Neural crest cell (in vitro differentiated cells): Measurements from ENCODE around the gene PLIN4. TPM values are rescaled to one million over a fixed set of nuclear protein-coding genes. Genes with fewer than 3 reads are reported as not detected.

Source experiments
- DNase-seq: peaks from one replicate; pipeline ENCODE4 v3.0.0; 2021; ENCODE audit warnings: low read depth, mixed read lengths, low spot score
- H3K27ac Mint-ChIP-seq: one replicate; pipeline ENCODE4 v1.8.0; 2021; ENCODE audit warnings: mild to moderate bottlenecking, mixed read lengths; ENCODE audit not compliant: unreplicated experiment
- H3K27me3 Mint-ChIP-seq: 2 replicates; pipeline ENCODE4 v1.8.0; 2021; ENCODE audit warnings: low read depth, mild to moderate bottlenecking, mixed read lengths
- H3K36me3 Mint-ChIP-seq: 2 replicates; pipeline ENCODE4 v1.8.0; 2021; ENCODE audit warnings: low read depth, mild to moderate bottlenecking, mixed read lengths
- H3K4me1 Mint-ChIP-seq: 2 replicates; pipeline ENCODE4 v1.8.0; 2021; ENCODE audit warnings: mixed read lengths
- H3K4me3 Mint-ChIP-seq: one replicate; pipeline ENCODE4 v1.8.0; 2021; ENCODE audit warnings: mild to moderate bottlenecking, mixed read lengths
- H3K9me3 Mint-ChIP-seq: 2 replicates; pipeline ENCODE4 v1.8.0; 2021; ENCODE audit warnings: mixed read lengths
- CTCF ChIP-seq: fragments of 200-600 bp; sonication (generic); conservative IDR thresholded peaks from 2 replicates; pipeline ENCODE4 v1.5.0; 2021; ENCODE audit warnings: antibody characterized with exemption, mild to moderate bottlenecking
- total RNA-seq: library from RNA; stranded (reverse); gene quantifications from 2 replicates; pipeline ENCODE4 v1.2.1, GENCODE V29; 2021

Gene PLIN4
- total RNA-seq, 1 donor from 2014 or later, result 0.47 TPM

- no peaks in the 10 kb centered on the region for H3K9me3 Mint-ChIP-seq
- no peak for DNase-seq
- H3K27ac Mint-ChIP-seq, result no peak overlapping the region
- no peak overlapping the region for H3K4me3 Mint-ChIP-seq
- no peak for TF ChIP-seq CTCF
- peaks cover 10% of the 10 kb centered on the region for H3K4me1 Mint-ChIP-seq
- H3K27me3 Mint-ChIP-seq, result no peaks in the 10 kb centered on the region
- H3K36me3 Mint-ChIP-seq, result no peaks in the 10 kb centered on the region
Measured at GRCh38 chr19:4538601-4538954, 20.3 kb upstream of the PLIN4 start.

- Mint-ChIP-seq H3K4me1 (peaks cover 10% of the 10 kb centered on the region), H3K4me3 (no peak overlapping the region), H3K27me3 (peaks cover 2% of the 10 kb centered on the region), H3K36me3 (no peaks in the 10 kb centered on the region), H3K27ac (no peak overlapping the region), H3K9me3 (no peaks in the 10 kb centered on the region)
- no peak for DNase-seq
- no peak for TF ChIP-seq CTCF
Measured at GRCh38 chr19:4537953-4538600, 19.8 kb upstream of the PLIN4 start.

- H3K4me1 Mint-ChIP-seq, result peaks cover 10% of the 10 kb centered on the region
- no peaks in the 10 kb centered on the region for H3K36me3 Mint-ChIP-seq
- no peak for TF ChIP-seq CTCF
Measured at GRCh38 chr19:4536798-4537197, 18.5 kb upstream of the PLIN4 start.

GRCh38 chr19:4534836-4535658 lies 16.8 kb upstream of the PLIN4 start, which contains the start of gene PLIN5:
Gene PLIN5 (minus strand): TSS chr19:4535224. CDS start chr19:4534074, 1,150 bp downstream.
- DNase-seq, result peak; percentile 83
- TF ChIP-seq CTCF, result no peak
- Mint-ChIP-seq H3K9me3 (no peaks in the 10 kb centered on the region), H3K27me3 (peaks cover 2% of the 10 kb centered on the region), H3K4me3 (peak within 1 kb of the TSS; percentile 38), H3K4me1 (peaks cover 9% of the 10 kb centered on the region), H3K27ac (peak within 1 kb of the TSS; percentile 52), H3K36me3 (no peaks in the 10 kb centered on the region)

More at GRCh38 chr19:4536798-4537197, 18.5 kb upstream of the PLIN4 start:
- H3K9me3 Mint-ChIP-seq, result no peaks in the 10 kb centered on the region
- no peak for DNase-seq
- H3K27me3 Mint-ChIP-seq, result peaks cover 2% of the 10 kb centered on the region
- no peak overlapping the region for H3K4me3 Mint-ChIP-seq
- H3K27ac Mint-ChIP-seq, result no peak overlapping the region

GRCh38 chr19:4533835-4534424 lies 15.6 kb upstream of the PLIN4 start:
- Mint-ChIP-seq H3K4me3 (no peak overlapping the region), H3K4me1 (peaks cover 5% of the 10 kb centered on the region), H3K27ac (no peak overlapping the region), H3K27me3 (peaks cover 2% of the 10 kb centered on the region), H3K9me3 (no peaks in the 10 kb centered on the region), H3K36me3 (no peaks in the 10 kb centered on the region)
- no peak for DNase-seq
- no peak for TF ChIP-seq CTCF
